ENCODE measurements around the gene PDK2.

- no peak for TF ChIP-seq POLR2A (IDR thresholded peaks at IDR 0.05; ENCODE audit: low read depth, low read length)
- TF ChIP-seq MAZ (IDR thresholded peaks at IDR 0.05; ENCODE audit: borderline replicate concordance, low read depth, low read length): no peak
These were observed 1.9 kb upstream of the PDK2 start for GRCh38 chr17:50093246-50093645.
